Mucosa of rectum (tissue), 2 donors: Measurements from ENCODE around the gene MAGI1.
"Not testable (repeated sequence)": the region's sequence is repeated elsewhere in the genome, so short reads cannot be mapped to it uniquely, and the experiment has no call there.

Source experiments
- H3K27ac ChIP-seq, 2 donors: one replicate each; pipeline ENCODE4 v1.7.0; 2013; ENCODE audit warnings: inconsistent platforms in 2 of 2, low read depth in 2 of 2, low read length in 2 of 2
- H3K27me3 ChIP-seq, 2 donors: one replicate each; pipeline ENCODE4 v1.7.0; 2013; ENCODE audit warnings: low read length in 2 of 2; ENCODE audit not compliant: control insufficient read depth in 2 of 2, insufficient read depth in 2 of 2
- H3K36me3 ChIP-seq, 2 donors: one replicate each; pipeline ENCODE4 v1.7.0; 2013; ENCODE audit warnings: low read length in 2 of 2; ENCODE audit not compliant: control insufficient read depth in 2 of 2, insufficient read depth in 2 of 2
- H3K4me1 ChIP-seq, 2 donors: one replicate each; pipeline ENCODE4 v1.7.0; 2013; ENCODE audit warnings: low read length in 2 of 2, mild to moderate bottlenecking in 1 of 2; ENCODE audit not compliant: control insufficient read depth in 2 of 2, insufficient read depth in 2 of 2
- H3K4me3 ChIP-seq, 2 donors: one replicate each; pipeline ENCODE4 v1.7.0; 2013; ENCODE audit warnings: low read length in 2 of 2
- H3K9ac ChIP-seq, 2 donors: one replicate each; pipeline ENCODE4 v1.7.0; 2013; ENCODE audit warnings: low read length in 2 of 2, low read depth in 1 of 2, mild to moderate bottlenecking in 1 of 2
- H3K9me3 ChIP-seq, 2 donors: one replicate each; pipeline ENCODE4 v1.7.0; 2013; ENCODE audit warnings: low read length in 2 of 2; ENCODE audit not compliant: control insufficient read depth in 2 of 2
- donor health status: healthy.
- donor health status: Normal muscosa, but diverticular disease.

MAGI1 gene

GRCh38 chr3:65897766-65898165 lies 141.0 kb downstream of the MAGI1 start:
- Histone ChIP-seq H3K4me1 (no peaks in the 10 kb centered on the region), H3K27me3 (no peaks in the 10 kb centered on the region), H3K9ac (no peak overlapping the region), H3K36me3 (no peaks in the 10 kb centered on the region), H3K4me3 (no peak overlapping the region), H3K9me3 (no peaks in the 10 kb centered on the region), H3K27ac (no peak overlapping the region)

- no peak overlapping the region for H3K4me3 ChIP-seq
- H3K27me3 ChIP-seq = no peaks in the 10 kb centered on the region
- H3K36me3 ChIP-seq = no peaks in the 10 kb centered on the region
- H3K27ac ChIP-seq = no peak overlapping the region
- no peaks in the 10 kb centered on the region for H3K4me1 ChIP-seq
- no peaks in the 10 kb centered on the region for H3K9me3 ChIP-seq
- no peak overlapping the region for H3K9ac ChIP-seq
Observed at GRCh38 chr3:65896321-65896720, 142.4 kb downstream of the MAGI1 start.

GRCh38 chr3:65894679-65895453 lies 143.9 kb downstream of the MAGI1 start:
- Histone ChIP-seq H3K4me1 (no peaks in the 10 kb centered on the region), H3K36me3 (no peaks in the 10 kb centered on the region), H3K27me3 (no peaks in the 10 kb centered on the region), H3K27ac (no peak overlapping the region), H3K9ac (no peak overlapping the region), H3K4me3 (no peak overlapping the region), H3K9me3 (no peaks in the 10 kb centered on the region)

GRCh38 chr3:65894126-65894525 lies 144.6 kb downstream of the MAGI1 start:
- no peaks in the 10 kb centered on the region for H3K9me3 ChIP-seq
- H3K27ac ChIP-seq = no peak overlapping the region
- H3K4me3 ChIP-seq = no peak overlapping the region
- H3K27me3 ChIP-seq = no peaks in the 10 kb centered on the region
- no peak overlapping the region for H3K9ac ChIP-seq
- no peaks in the 10 kb centered on the region for H3K4me1 ChIP-seq
- H3K36me3 ChIP-seq = no peaks in the 10 kb centered on the region

- no peaks in the 10 kb centered on the region for H3K27me3 ChIP-seq
- H3K9me3 ChIP-seq = no peaks in the 10 kb centered on the region
- no peak overlapping the region for H3K9ac ChIP-seq
- no peaks in the 10 kb centered on the region for H3K36me3 ChIP-seq
- no peaks in the 10 kb centered on the region for H3K4me1 ChIP-seq
- no peak overlapping the region for H3K27ac ChIP-seq
- no peak overlapping the region for H3K4me3 ChIP-seq
Observed at GRCh38 chr3:65893631-65894030, 145.1 kb downstream of the MAGI1 start.

- H3K36me3 ChIP-seq, H3K4me3 ChIP-seq, H3K4me1 ChIP-seq, H3K27ac ChIP-seq, H3K9ac ChIP-seq, H3K27me3 ChIP-seq, H3K9me3 ChIP-seq: not testable (repeated sequence)
Observed at GRCh38 chr3:65891477-65891876, 147.2 kb downstream of the MAGI1 start.

GRCh38 chr3:65890328-65890727 lies 148.4 kb downstream of the MAGI1 start:
- Histone ChIP-seq H3K4me1 (no peaks in the 10 kb centered on the region), H3K4me3 (no peak overlapping the region), H3K36me3 (no peaks in the 10 kb centered on the region), H3K9me3 (no peaks in the 10 kb centered on the region), H3K27me3 (no peaks in the 10 kb centered on the region), H3K9ac (no peak overlapping the region), H3K27ac (no peak overlapping the region)

- no peak overlapping the region for H3K27ac ChIP-seq
- H3K4me3 ChIP-seq = no peak overlapping the region
- H3K4me1 ChIP-seq = no peaks in the 10 kb centered on the region
- no peaks in the 10 kb centered on the region for H3K9me3 ChIP-seq
- H3K27me3 ChIP-seq = no peaks in the 10 kb centered on the region
- H3K9ac ChIP-seq = no peak overlapping the region
- H3K36me3 ChIP-seq = no peaks in the 10 kb centered on the region
Observed at GRCh38 chr3:65889707-65890099, 149.0 kb downstream of the MAGI1 start.

GRCh38 chr3:65888980-65889706 lies 149.6 kb downstream of the MAGI1 start:
- Histone ChIP-seq H3K4me1 (no peaks in the 10 kb centered on the region), H3K4me3 (no peak overlapping the region), H3K27me3 (no peaks in the 10 kb centered on the region), H3K27ac (no peak overlapping the region), H3K36me3 (no peaks in the 10 kb centered on the region), H3K9me3 (no peaks in the 10 kb centered on the region), H3K9ac (no peak overlapping the region)

- H3K27ac ChIP-seq = no peak overlapping the region
- H3K36me3 ChIP-seq = no peaks in the 10 kb centered on the region
- peaks cover 0 to 4% of the 10 kb centered on the region in 2 donors for H3K4me1 ChIP-seq
- no peaks in the 10 kb centered on the region for H3K27me3 ChIP-seq
- no peaks in the 10 kb centered on the region for H3K9me3 ChIP-seq
- no peak overlapping the region for H3K4me3 ChIP-seq
- H3K9ac ChIP-seq = no peak overlapping the region
Observed at GRCh38 chr3:65888196-65888595, 150.5 kb downstream of the MAGI1 start.
